ENCODE data around the gene DSCAML1. TPM values are rescaled to one million over a fixed set of nuclear protein-coding genes. Genes with fewer than 3 reads are reported as not detected.

The DSCAML1 gene
- total and polyA plus RNA-seq, 9 of the 15 experiments (the other 6 are each of a cell fraction or from before 2014, with no cell fraction given), result not detected

DNA sequence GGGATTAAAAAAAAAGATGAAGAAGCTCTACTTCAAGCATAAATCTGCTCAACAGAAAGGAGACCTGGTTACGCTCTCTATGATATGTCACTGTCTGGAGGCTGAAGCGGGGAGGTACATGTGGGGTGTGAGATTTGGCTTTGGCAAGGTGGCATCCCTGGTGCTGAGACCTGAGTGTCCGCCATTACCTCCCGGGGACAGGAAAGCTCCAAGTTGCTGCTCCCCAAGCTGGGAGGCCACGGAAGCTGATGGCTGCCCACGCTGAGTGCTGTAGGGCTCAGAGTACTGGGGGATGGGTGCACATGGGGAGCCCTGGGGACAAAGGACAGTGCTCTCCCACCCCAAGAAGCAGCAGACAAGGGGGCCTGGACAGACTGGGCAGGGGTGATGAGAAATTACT, 167.9 kb downstream of the DSCAML1 start:
- FAIRE-seq, result no peak
- no peaks in the 10 kb centered on the region for H3K79me2 ChIP-seq (ENCODE audit: control insufficient read depth, insufficient read depth, low read length)
- WGBS (ENCODE audit: insufficient coverage, low coverage, missing lambda C conversion rate), result 0% methylated on average over 6 of the region's 6 CpGs
- no peak overlapping the region for H3K4me3 ChIP-seq
- in situ Hi-C loops (cut with MboI) (no loop called here), intact Hi-C loops (cut with micrococcal nuclease) (no loop called here)
- no peak overlapping the region for H2AFZ ChIP-seq (ENCODE audit: low read depth, low read length)
- H3K4me1 ChIP-seq (replicated peaks in 1 of 2; ENCODE audit: control insufficient read depth in 2 of 2, insufficient read depth in 2 of 2, low read length in 2 of 2), result no peaks in the 10 kb centered on the region
- H3K27me3 ChIP-seq (ENCODE audit: control insufficient read depth in 2 of 2, insufficient read depth in 2 of 2, low read length in 2 of 2), result peaks cover 18 to 81% of the 10 kb centered on the region in 2 experiments
- H4K20me1 ChIP-seq (replicated peaks; ENCODE audit: control insufficient read depth, insufficient read depth, low read length), result peaks cover 10% of the 10 kb centered on the region
- no peak overlapping the region for H3K9ac ChIP-seq (ENCODE audit: insufficient read depth in 1 of 2, low read depth in 2 of 2, low read length in 2 of 2)
- H3K9me1 ChIP-seq (ENCODE audit: control insufficient read depth, insufficient read depth, low read length), result no peaks in the 10 kb centered on the region
- H3K9me3 ChIP-seq (replicated peaks; ENCODE audit: control insufficient read depth, insufficient read depth, low read depth, low read length), result no peaks in the 10 kb centered on the region
- no TSS peak for BruUV-seq (replicated peaks)
- H3K4me2 ChIP-seq (ENCODE audit: insufficient read depth, low read length), result no peak overlapping the region
- ChIA-PET POLR2A (no interaction called here), CTCF (ENCODE audit: low intra/inter-chr PET ratio) (no interaction called here)
- no peak for DNase-seq (ENCODE audit: extremely low read depth in 1 of 4, low spot score in 3 of 4)
- ATAC-seq, result no peak
- no peak overlapping the region for H3K27ac ChIP-seq (ENCODE audit: extremely low read depth, low read depth, low read length)
- no peaks in the 10 kb centered on the region for H3K36me3 ChIP-seq (ENCODE audit: control insufficient read depth, insufficient read depth, low read length)
- TF ChIP-seq BCOR (IDR thresholded peaks at IDR 0.05), result no peak
- TF ChIP-seq, protein P1, sequence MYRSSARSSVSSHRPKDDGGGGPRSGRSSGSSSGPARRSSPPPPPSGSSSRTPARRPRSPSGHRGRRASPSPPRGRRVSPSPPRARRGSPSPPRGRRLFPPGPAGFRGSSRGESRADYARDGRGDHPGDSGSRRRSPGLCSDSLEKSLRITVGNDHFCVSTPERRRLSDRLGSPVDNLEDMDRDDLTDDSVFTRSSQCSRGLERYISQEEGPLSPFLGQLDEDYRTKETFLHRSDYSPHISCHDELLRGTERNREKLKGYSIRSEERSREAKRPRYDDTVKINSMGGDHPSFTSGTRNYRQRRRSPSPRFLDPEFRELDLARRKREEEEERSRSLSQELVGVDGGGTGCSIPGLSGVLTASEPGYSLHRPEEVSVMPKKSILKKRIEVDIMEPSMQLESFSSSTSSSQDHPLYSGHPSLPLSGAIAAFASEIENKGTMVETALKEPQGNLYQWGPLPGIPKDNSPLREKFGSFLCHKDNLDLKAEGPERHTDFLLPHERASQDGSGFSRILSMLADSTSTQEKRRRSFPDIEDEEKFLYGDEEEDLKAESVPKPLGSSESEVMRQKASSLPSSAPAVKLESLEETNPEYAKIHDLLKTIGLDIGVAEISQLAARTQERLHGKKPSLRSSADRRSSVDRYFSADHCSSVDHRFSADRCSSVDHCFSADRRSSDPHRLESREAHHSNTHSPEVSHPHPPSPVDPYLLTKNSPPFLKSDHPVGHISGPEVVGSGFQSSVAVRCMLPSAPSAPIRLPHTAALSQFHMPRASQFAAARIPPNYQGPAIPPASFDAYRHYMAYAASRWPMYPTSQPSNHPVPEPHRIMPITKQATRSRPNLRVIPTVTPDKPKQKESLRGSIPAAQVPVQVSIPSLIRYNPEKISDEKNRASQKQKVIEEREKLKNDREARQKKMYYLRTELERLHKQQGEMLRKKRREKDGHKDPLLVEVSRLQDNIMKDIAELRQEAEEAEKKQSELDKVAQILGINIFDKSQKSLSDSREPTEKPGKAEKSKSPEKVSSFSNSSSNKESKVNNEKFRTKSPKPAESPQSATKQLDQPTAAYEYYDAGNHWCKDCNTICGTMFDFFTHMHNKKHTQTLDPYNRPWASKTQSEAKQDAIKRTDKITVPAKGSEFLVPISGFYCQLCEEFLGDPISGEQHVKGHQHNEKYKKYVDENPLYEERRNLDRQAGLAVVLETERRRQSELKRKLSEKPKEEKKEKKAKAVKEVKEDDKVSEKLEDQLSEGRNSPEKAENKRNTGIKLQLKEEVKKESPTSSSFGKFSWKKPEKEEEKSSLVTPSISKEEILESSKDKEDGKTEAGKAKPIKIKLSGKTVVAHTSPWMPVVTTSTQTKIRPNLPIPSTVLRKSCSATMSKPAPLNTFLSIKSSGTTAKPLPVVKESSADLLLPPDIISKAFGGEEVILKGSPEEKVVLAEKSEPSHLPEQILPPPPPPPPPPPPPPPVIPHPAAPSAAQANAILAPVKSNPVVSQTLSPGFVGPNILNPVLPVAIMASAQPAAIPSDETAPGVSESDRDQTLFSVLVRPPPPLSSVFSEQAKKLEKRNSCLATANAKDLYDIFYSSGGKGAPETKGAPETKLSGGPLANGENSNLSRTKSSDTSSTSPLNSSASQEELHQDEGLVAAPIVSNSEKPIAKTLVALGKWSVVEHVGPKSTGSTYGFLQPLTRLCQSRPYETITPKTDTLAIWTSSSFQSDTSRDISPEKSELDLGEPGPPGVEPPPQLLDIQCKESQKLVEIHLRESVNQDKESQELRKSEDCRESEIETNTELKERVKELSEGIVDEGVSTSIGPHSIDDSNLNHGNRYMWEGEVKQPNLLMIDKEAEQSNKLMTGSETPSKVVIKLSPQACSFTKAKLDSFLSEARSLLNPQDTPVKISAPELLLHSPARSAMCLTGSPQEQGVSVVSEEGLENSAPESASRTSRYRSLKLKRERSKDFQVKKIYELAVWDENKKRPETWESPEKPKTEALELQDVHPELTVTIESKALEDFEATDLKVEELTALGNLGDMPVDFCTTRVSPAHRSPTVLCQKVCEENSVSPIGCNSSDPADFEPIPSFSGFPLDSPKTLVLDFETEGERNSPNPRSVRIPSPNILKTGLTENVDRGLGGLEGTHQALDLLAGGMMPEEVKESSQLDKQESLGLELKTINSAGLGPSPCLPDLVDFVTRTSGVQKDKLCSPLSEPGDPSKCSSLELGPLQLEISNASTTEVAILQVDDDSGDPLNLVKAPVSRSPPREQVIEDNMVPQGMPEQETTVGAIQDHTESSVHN (IDR thresholded peaks at IDR 0.05; ENCODE audit: borderline replicate concordance in 1 of 2, low read depth in 1 of 2), result no peak
- no peak for TF ChIP-seq RBBP5 (IDR thresholded peaks at IDR 0.05; ENCODE audit: borderline replicate concordance, insufficient read depth, low read length, poor library complexity, severe bottlenecking)
- TF ChIP-seq MAFF (IDR thresholded peaks at IDR 0.05; ENCODE audit: low read length), result no peak
- TF ChIP-seq, protein P2, sequence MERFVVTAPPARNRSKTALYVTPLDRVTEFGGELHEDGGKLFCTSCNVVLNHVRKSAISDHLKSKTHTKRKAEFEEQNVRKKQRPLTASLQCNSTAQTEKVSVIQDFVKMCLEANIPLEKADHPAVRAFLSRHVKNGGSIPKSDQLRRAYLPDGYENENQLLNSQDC (CRISPR knock-in tag; IDR thresholded peaks at IDR 0.05), result no peak
- no peak for TF ChIP-seq ZFP1 (CRISPR knock-in tag; IDR thresholded peaks at IDR 0.05)
- TF ChIP-seq, protein P3, sequence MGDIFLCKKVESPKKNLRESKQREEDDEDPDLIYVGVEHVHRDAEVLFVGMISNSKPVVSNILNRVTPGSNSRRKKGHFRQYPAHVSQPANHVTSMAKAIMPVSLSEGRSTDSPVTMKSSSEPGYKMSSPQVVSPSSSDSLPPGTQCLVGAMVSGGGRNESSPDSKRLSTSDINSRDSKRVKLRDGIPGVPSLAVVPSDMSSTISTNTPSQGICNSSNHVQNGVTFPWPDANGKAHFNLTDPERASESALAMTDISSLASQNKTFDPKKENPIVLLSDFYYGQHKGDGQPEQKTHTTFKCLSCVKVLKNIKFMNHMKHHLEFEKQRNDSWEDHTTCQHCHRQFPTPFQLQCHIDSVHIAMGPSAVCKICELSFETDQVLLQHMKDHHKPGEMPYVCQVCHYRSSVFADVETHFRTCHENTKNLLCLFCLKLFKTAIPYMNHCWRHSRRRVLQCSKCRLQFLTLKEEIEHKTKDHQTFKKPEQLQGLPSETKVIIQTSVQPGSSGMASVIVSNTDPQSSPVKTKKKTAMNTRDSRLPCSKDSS (IDR thresholded peaks at IDR 0.05; ENCODE audit: low read depth, partially characterized antibody), result no peak
- TF ChIP-seq BHLHE40 (IDR thresholded peaks at IDR 0.05; ENCODE audit: low read length), result no peak
- no peak for TF ChIP-seq SAP30 (IDR thresholded peaks at IDR 0.05; ENCODE audit: borderline replicate concordance, insufficient read depth, low read depth, low read length, poor library complexity, severe bottlenecking)
- no peak for TF ChIP-seq GATAD2B (IDR thresholded peaks at IDR 0.05; ENCODE audit: borderline replicate concordance)
- TF ChIP-seq, protein P4, sequence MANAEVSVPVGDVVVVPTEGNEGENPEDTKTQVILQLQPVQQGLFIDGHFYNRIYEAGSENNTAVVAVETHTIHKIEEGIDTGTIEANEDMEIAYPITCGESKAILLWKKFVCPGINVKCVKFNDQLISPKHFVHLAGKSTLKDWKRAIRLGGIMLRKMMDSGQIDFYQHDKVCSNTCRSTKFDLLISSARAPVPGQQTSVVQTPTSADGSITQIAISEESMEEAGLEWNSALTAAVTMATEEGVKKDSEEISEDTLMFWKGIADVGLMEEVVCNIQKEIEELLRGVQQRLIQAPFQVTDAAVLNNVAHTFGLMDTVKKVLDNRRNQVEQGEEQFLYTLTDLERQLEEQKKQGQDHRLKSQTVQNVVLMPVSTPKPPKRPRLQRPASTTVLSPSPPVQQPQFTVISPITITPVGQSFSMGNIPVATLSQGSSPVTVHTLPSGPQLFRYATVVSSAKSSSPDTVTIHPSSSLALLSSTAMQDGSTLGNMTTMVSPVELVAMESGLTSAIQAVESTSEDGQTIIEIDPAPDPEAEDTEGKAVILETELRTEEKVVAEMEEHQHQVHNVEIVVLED (CRISPR knock-in tag; IDR thresholded peaks at IDR 0.05), result no peak

Measured in K562 (cell line).